Sigmoid colon (tissue), 7 donors: Measurements from ENCODE around the gene TRAIP. TPM values are rescaled to one million over a fixed set of nuclear protein-coding genes. Genes with fewer than 3 reads are reported as not detected.
"Not testable (repeated sequence)": the region's sequence is repeated elsewhere in the genome, so short reads cannot be mapped to it uniquely, and the experiment has no call there.

Experiments
- DNase-seq: peaks from one replicate; pipeline ENCODE4 v3.0.0-alpha.2; 2019
- H3K27ac ChIP-seq, 4 donors: fragments of 200-600 bp; sonication (generic); one replicate each; pipeline ENCODE4 v1.5.1; 2016 to 2019; ENCODE audit warnings: mild to moderate bottlenecking in 1 of 4
- H3K27me3 ChIP-seq, 3 donors: fragments of 200-600 bp; sonication (generic); one replicate each; pipeline ENCODE4 v1.5.1; 2019; ENCODE audit warnings: mild to moderate bottlenecking in 1 of 3
- H3K36me3 ChIP-seq, 4 donors: fragments of 200-600 bp; sonication (generic); one replicate each; pipeline ENCODE4 v1.5.1; 2016 to 2019
- H3K4me1 ChIP-seq, 4 donors: fragments of 200-600 bp; sonication (generic); one replicate each; pipeline ENCODE4 v1.5.1; 2017 to 2019
- H3K4me3 ChIP-seq, 4 donors: fragments of 200-600 bp; sonication (generic); one replicate each; pipeline ENCODE4 v1.5.1; 2017 to 2019; ENCODE audit warnings: mild to moderate bottlenecking in 2 of 4, moderate library complexity in 1 of 4
- H3K9me3 ChIP-seq, 4 donors: fragments of 200-600 bp in 3 of 4; sonication (generic) in 3 of 4; one replicate each; pipeline versions ENCODE4 v1.5.1 to v1.6.1; 2013 to 2019
- CTCF ChIP-seq, 4 experiments: fragments of 450-650 bp in 3 of 4; fragments of 200-600 bp in 1 of 4; IDR thresholded peaks; one replicate each; pipeline ENCODE4 v1.5.1; 2016 to 2019; ENCODE audit warnings: antibody characterized with exemption in 4 of 4, mild to moderate bottlenecking in 3 of 4, moderate library complexity in 2 of 4
- EP300 ChIP-seq, 4 donors: sonication (generic); formaldehyde crosslinking; IDR thresholded peaks; one replicate each; pipeline ENCODE4 v1.6.1; 2017; ENCODE audit warnings: antibody characterized with exemption in 4 of 4
- POLR2A ChIP-seq, 2 donors: fragments of 450-650 bp; IDR thresholded peaks; one replicate each; pipeline ENCODE4 v1.6.1; 2016; ENCODE audit warnings: antibody characterized with exemption in 2 of 2, mild to moderate bottlenecking in 2 of 2, moderate library complexity in 2 of 2
- POLR2AphosphoS5 ChIP-seq, 4 donors: sonication (generic); formaldehyde crosslinking; IDR thresholded peaks; one replicate each; pipeline ENCODE4 v1.6.1; 2017; ENCODE audit warnings: antibody characterized with exemption in 4 of 4
- WGBS, 2 donors: extraction: QIAGEN DNeasy Blood & Tissue Kit; methylation state at CpG; one replicate each; pipeline ENCODE4 v1.1.7; 2013; 5-methylcytosine and 5-hydroxymethylcytosine counted together
- intact Hi-C: fragments of 100-400 bp; cut with DNase I; formaldehyde crosslinking; loops from one replicate; pipeline ENCODE4 v1.15.1; 2023
- polyA plus RNA-seq, 3 donors: library from polyadenylated mRNA; stranded (reverse); fragments of 200-250 nt; gene quantifications; one replicate each; pipeline ENCODE4 v1.2.3, GENCODE V29; 2013
- total RNA-seq, 4 donors: library from RNA; depleted of rRNA; stranded (reverse); fragments of >200 nt; gene quantifications; one replicate each; pipeline ENCODE4 v1.1.0, GENCODE V29; 2016
- donor health status: healthy with polysubstance abuse.
- donor health status: Bipolar disorder and iron deficiency.
- donor health status: healthy.

The TRAIP gene
- total and polyA plus RNA-seq, 7 donors = 0.54 to 7.1 (median 1.5) TPM

DNA sequence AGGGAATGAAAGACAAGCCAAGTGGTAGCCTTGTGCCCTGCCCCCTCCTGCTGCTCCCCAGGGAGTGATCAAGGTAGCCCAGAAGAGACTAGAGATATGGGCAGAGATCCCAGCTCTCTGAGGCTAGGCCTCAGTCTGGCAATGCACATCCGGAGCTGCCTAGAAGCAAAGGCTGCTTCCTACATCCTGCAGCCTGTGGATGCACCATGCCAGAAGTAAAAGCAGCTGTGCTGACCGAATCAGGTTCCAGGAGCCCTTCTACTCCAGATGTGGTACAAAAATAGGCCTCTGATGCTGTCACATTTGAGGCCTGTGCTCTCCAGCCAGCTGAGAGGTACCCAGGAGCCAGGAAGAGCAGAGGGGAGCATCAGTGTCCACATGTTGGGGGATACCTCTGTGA is 16.0 kb downstream of the TRAIP start:
- 82 to 88% methylated on average over 2 of the region's 2 CpGs for WGBS, 2 donors
- no peaks in the 10 kb centered on the region for H3K27me3 ChIP-seq
- intact Hi-C loops = loop anchor here (5.0 kb wide), 1 partner anchor 303 kb away; no protein-coding TSS in a partner anchor

GRCh38 chr3:49839193-49839809 is 17.1 kb downstream of the TRAIP start:
- intact Hi-C loops = loop anchor here (1.0 to 2.0 kb wide), 2 partner anchors 37 to 138 kb away; no protein-coding TSS in a partner anchor
- Histone ChIP-seq H3K9me3 (no peaks in the 10 kb centered on the region), H3K36me3 (no peaks in the 10 kb centered on the region), H3K4me3 (no peak overlapping the region), H3K27ac (peak overlapping the region in 2 of 4 donors; percentile 9 to 25), H3K4me1 (peaks cover 0 to 15% (median 4%) of the 10 kb centered on the region in 4 donors), H3K27me3 (no peaks in the 10 kb centered on the region)
- peak; percentile 87 for DNase-seq
- peak; percentile 77 to 89 (median 84) for TF ChIP-seq CTCF (IDR thresholded peaks at IDR 0.05)
- no peak for TF ChIP-seq POLR2A (IDR thresholded peaks at IDR 0.05)
- peak in 1 of 4 donors; percentile 49 for TF ChIP-seq POLR2AphosphoS5 (IDR thresholded peaks at IDR 0.05)
- TF ChIP-seq EP300 (IDR thresholded peaks at IDR 0.05) = no peak
- WGBS, 2 donors = 47 to 48% methylated on average over 6 of the region's 6 CpGs

More for the DNA sequence above, 16.0 kb downstream of the TRAIP start:
- H3K4me1 ChIP-seq = peaks cover 0 to 15% (median 4%) of the 10 kb centered on the region in 4 donors
- no peaks in the 10 kb centered on the region for H3K9me3 ChIP-seq
- H3K36me3 ChIP-seq = no peaks in the 10 kb centered on the region
- no peak for TF ChIP-seq EP300 (IDR thresholded peaks at IDR 0.05)
- DNase-seq = no peak
- H3K27ac ChIP-seq = no peak overlapping the region
- H3K4me3 ChIP-seq = no peak overlapping the region

- Histone ChIP-seq H3K27ac (no peak overlapping the region), H3K4me1 (no peaks in the 10 kb centered on the region), H3K27me3 (no peaks in the 10 kb centered on the region), H3K9me3 (no peaks in the 10 kb centered on the region), H3K36me3 (peaks cover 0 to 4% (median 0%) of the 10 kb centered on the region in 4 donors), H3K4me3 (no peak overlapping the region)
- TF ChIP-seq POLR2A (IDR thresholded peaks at IDR 0.05) (no peak), POLR2AphosphoS5 (IDR thresholded peaks at IDR 0.05) (no peak), EP300 (IDR thresholded peaks at IDR 0.05) (no peak), CTCF (IDR thresholded peaks at IDR 0.05) (no peak)
- no peak for DNase-seq
- WGBS, 2 donors = 59 to 89% methylated on average over 3 of the region's 3 CpGs
- intact Hi-C loops = no loop called here
Measured at GRCh38 chr3:49831341-49831740, 25.0 kb downstream of the TRAIP start.

DNA sequence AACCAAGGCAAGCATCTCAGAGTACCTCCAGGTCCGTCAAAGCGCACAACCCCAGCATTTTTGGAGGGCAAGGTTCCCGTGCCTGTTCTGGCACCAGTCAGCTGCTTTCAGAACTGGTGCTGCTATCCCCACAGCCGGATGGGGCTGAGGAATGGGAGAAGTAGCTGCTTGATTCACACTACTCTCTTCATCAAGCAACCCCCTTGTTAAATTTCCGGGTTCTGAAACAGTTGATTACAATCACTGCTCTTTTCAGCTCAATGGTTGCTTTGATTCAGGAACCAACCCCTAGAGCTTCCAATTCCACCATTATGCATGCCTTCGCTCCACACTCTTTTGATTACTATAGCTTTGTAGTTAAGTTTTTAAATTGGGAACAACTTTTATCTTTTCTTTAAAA is 30.3 kb downstream of the TRAIP start:
- Histone ChIP-seq H3K4me1 (no peaks in the 10 kb centered on the region), H3K27me3 (no peaks in the 10 kb centered on the region), H3K4me3 (no peak overlapping the region), H3K36me3 (no peaks in the 10 kb centered on the region), H3K9me3 (no peaks in the 10 kb centered on the region), H3K27ac (no peak overlapping the region)
- no peak for DNase-seq
- no peak for TF ChIP-seq EP300 (IDR thresholded peaks at IDR 0.05)
- no peak for TF ChIP-seq POLR2AphosphoS5 (IDR thresholded peaks at IDR 0.05)
- TF ChIP-seq CTCF (IDR thresholded peaks at IDR 0.05) = no peak
- TF ChIP-seq POLR2A (IDR thresholded peaks at IDR 0.05) = no peak
- intact Hi-C loops = no loop called here
- 75 to 93% methylated on average over 6 of the region's 6 CpGs for WGBS, 2 donors

- H3K9me3 ChIP-seq, H3K4me1 ChIP-seq, H3K27ac ChIP-seq, H3K27me3 ChIP-seq, intact Hi-C loops, DNase-seq, H3K36me3 ChIP-seq, H3K4me3 ChIP-seq: not testable (repeated sequence)
- WGBS, 2 donors = 94 to 97% methylated on average over 3 of the region's 3 CpGs
Measured at GRCh38 chr3:49823131-49823530, 33.2 kb downstream of the TRAIP start.
